Type B pancreatic cell (in vitro differentiated cells): Measurements from ENCODE around the gene STK36. TPM values are rescaled to one million over a fixed set of nuclear protein-coding genes. Genes with fewer than 3 reads are reported as not detected.
A peak's percentile ranks its signal among the peaks of the same experiment; 100 is the strongest.

Experiments
- DNase-seq: peaks from one replicate; pipeline ENCODE4 v3.0.0; 2021; ENCODE audit warnings: mixed read lengths; ENCODE audit not compliant: unreplicated experiment; ENCODE audit errors: extremely low spot score
- H3K27ac Mint-ChIP-seq: 2 replicates; pipeline ENCODE4 v1.8.0; 2021; ENCODE audit warnings: mild to moderate bottlenecking, mixed read lengths
- H3K27me3 Mint-ChIP-seq: 2 replicates; pipeline ENCODE4 v1.8.0; 2021; ENCODE audit warnings: mixed read lengths
- H3K36me3 Mint-ChIP-seq: 2 replicates; pipeline ENCODE4 v1.8.0; 2021; ENCODE audit warnings: mixed read lengths
- H3K4me1 Mint-ChIP-seq: one replicate; pipeline ENCODE4 v1.8.0; 2021; ENCODE audit warnings: mixed read lengths; ENCODE audit not compliant: unreplicated experiment
- H3K4me3 Mint-ChIP-seq: 2 replicates; pipeline ENCODE4 v1.8.0; 2021; ENCODE audit warnings: mild to moderate bottlenecking, mixed read lengths
- H3K9me3 Mint-ChIP-seq: 2 replicates; pipeline ENCODE4 v1.8.0; 2021; ENCODE audit warnings: mixed read lengths
- total RNA-seq: library from RNA; stranded (reverse); gene quantifications from 2 replicates; pipeline ENCODE4 v1.2.1, GENCODE V29; 2021; ENCODE audit warnings: low replicate concordance
- TF ChIP-seq, protein P1 (sequence below): fragments of 200-600 bp; sonication (generic); conservative IDR thresholded peaks from 2 replicates; pipeline ENCODE4 v1.5.0; 2021; ENCODE audit warnings: antibody characterized with exemption, mild to moderate bottlenecking

Gene STK36
- total RNA-seq, 1 donor from 2014 or later: 102 TPM

DNA sequence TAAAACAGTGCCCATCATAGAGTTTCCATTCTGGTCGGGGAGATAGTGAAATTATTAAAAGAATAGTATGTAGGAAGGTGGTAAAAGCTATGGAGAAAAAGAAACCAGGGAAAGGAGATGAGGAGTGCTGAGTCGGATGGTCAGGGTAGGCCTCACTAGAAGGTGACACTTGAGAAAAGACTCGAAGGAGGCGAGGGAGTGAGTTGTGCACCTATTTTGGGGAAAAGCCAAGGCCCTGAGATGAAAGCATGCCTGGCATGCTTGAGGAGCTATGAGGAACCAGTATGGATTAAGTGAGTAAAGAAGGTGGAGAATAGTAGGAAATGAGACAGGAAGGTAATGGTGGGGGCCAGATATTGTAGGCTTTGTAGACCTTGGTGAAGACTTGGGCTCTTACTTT lies 31.5 kb downstream of the STK36 start:
- Mint-ChIP-seq H3K4me1 (no peaks in the 10 kb centered on the region), H3K9me3 (no peaks in the 10 kb centered on the region)

DNA sequence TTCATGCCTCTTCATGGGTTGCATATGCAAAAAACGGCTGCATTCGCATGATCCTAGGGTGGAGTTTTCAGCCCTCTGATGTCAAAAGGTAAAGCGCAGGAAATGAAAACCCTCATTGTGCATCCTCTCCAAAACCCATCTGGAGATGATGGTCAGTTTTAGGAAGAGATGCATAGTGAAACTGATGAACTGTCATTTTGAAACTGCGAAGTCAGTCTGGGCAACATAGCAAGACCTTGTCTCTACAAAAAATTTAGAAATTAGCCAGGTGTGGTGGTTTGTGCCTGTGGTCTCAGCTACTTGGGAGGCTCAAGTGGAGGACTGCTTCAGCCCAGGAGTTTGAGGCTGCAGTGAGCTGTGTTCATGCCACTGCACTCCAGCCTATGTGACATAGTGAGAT lies 36.2 kb downstream of the STK36 start:
- TF ChIP-seq, protein P1, sequence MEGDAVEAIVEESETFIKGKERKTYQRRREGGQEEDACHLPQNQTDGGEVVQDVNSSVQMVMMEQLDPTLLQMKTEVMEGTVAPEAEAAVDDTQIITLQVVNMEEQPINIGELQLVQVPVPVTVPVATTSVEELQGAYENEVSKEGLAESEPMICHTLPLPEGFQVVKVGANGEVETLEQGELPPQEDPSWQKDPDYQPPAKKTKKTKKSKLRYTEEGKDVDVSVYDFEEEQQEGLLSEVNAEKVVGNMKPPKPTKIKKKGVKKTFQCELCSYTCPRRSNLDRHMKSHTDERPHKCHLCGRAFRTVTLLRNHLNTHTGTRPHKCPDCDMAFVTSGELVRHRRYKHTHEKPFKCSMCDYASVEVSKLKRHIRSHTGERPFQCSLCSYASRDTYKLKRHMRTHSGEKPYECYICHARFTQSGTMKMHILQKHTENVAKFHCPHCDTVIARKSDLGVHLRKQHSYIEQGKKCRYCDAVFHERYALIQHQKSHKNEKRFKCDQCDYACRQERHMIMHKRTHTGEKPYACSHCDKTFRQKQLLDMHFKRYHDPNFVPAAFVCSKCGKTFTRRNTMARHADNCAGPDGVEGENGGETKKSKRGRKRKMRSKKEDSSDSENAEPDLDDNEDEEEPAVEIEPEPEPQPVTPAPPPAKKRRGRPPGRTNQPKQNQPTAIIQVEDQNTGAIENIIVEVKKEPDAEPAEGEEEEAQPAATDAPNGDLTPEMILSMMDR: no peak
- H3K27me3 Mint-ChIP-seq: no peaks in the 10 kb centered on the region
- H3K4me3 Mint-ChIP-seq: no peak overlapping the region
- no peaks in the 10 kb centered on the region for H3K9me3 Mint-ChIP-seq
- DNase-seq: no peak
- no peak overlapping the region for H3K27ac Mint-ChIP-seq
- no peaks in the 10 kb centered on the region for H3K36me3 Mint-ChIP-seq
- H3K4me1 Mint-ChIP-seq: peaks cover 5% of the 10 kb centered on the region

More for the DNA sequence above, 31.5 kb downstream of the STK36 start:
- TF ChIP-seq, protein P1: no peak
- Mint-ChIP-seq H3K4me3 (no peak overlapping the region), H3K36me3 (peaks cover 9% of the 10 kb centered on the region), H3K27me3 (no peaks in the 10 kb centered on the region), H3K27ac (no peak overlapping the region)
- no peak for DNase-seq

DNA sequence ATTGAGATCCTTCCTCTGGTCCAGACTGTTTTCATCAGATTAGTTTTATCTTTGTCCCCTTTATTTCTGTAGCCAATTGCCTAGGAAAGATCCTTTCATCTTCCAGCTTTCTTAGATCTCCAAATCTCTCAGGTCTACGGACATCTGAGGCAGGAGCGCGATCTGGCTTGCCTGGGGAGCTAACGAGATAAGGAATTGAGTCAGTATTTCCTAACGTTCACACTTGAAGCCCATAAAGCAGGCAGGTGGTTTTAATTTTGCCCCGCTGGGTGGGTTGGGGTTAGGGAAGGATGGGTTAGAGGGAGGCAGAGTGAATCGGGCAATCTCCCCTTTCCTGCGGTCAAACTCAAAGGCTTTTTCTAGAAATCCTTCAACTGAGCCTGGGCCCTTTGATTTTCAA lies 38.0 kb downstream of the STK36 start:
- H3K4me1 Mint-ChIP-seq: peaks cover 12% of the 10 kb centered on the region
- TF ChIP-seq, protein P1: no peak
- no peak for DNase-seq
- peak overlapping the region; percentile 97 for H3K4me3 Mint-ChIP-seq
- no peaks in the 10 kb centered on the region for H3K27me3 Mint-ChIP-seq
- no peak overlapping the region for H3K27ac Mint-ChIP-seq
- H3K36me3 Mint-ChIP-seq: peaks cover 6% of the 10 kb centered on the region
- no peaks in the 10 kb centered on the region for H3K9me3 Mint-ChIP-seq

DNA sequence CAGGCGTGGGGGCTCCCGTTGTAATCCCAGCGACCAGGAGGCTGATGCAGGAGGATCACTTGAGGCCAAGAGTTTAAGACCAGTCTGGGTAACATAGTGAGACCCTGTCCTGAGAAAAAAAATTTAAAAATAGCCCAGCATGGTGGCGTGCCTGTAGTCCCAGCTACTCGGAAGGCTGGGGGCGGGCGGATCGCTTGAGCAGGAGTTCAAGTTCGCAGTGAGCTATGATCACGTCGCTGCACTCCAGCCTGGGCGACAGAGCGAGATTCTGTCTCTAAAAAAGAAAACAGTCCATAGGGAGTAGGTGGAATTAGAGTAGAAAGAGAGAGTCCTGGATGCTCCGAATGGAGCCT lies 38.4 kb downstream of the STK36 start:
- Mint-ChIP-seq H3K27ac (peak overlapping the region; percentile 38), H3K27me3 (no peaks in the 10 kb centered on the region), H3K4me1 (peaks cover 12% of the 10 kb centered on the region), H3K4me3 (peak overlapping the region; percentile 97), H3K9me3 (no peaks in the 10 kb centered on the region), H3K36me3 (peaks cover 10% of the 10 kb centered on the region)
- TF ChIP-seq, protein P1: no peak
- no peak for DNase-seq

DNA sequence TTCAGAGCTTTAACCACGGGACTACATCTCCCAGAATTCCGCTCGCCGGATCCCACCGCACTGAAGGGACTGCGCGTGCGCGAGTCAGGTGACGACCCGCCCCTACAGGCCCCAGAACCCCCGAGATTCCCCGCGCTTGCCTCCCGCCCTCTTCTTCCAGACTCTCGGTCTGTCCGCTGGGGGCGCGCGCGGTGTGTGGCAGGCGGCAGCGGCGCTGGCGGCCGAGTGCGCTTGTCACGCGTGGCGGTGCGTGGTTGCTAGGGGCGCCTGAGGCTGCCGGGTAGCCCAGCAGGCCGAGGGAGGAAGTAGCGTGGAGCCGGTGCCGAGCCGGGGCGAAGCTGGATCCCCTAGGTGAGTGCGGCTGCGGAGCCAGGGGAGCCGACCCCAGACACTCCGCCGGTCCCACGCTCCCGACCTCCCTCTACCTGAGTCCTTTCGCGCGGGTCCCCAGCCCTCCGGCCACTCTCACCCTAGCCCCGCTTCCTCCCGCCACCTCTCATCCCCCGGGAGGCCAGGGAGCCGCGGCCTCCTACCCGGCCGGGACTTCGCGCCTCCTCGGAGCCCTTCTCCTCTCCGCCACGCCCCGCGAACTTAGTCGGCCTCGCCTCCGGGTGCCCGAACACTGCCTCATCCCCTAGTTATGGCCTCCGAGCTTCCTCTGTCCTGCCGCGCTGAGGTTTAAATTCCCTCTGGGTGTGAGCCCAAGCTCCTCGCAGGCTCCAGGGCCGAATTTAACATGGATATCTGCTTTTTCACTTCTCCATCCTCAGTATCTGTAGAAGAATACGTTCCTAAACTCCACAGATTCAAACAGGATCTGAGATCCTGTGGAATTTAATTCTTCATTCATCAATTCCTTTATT lies 39.0 kb downstream of the STK36 start, which contains the start of gene TTLL4:
Gene TTLL4 (plus strand): TSS at position 149 of the 863 bp plus-strand sequence. CDS start 26,842 bp downstream, outside the sequence.
- H3K27me3 Mint-ChIP-seq: no peaks in the 10 kb centered on the region
- H3K4me3 Mint-ChIP-seq: peak within 1 kb of the TSS; percentile 97
- H3K36me3 Mint-ChIP-seq: peaks cover 13% of the 10 kb centered on the region
- peak within 1 kb of the TSS; percentile 91 for H3K27ac Mint-ChIP-seq
- peak; percentile 99 for DNase-seq
- H3K9me3 Mint-ChIP-seq: no peaks in the 10 kb centered on the region
- TF ChIP-seq, protein P1: peak; percentile 90
- H3K4me1 Mint-ChIP-seq: peaks cover 12% of the 10 kb centered on the region
